Glutamatergic neuron (in vitro differentiated cells): ENCODE results near the gene BABAM2. TPM values are rescaled to one million over a fixed set of nuclear protein-coding genes. Genes with fewer than 3 reads are reported as not detected.
"Not testable (repeated sequence)": the region's sequence is repeated elsewhere in the genome, so short reads cannot be mapped to it uniquely, and the experiment has no call there.

Experiments
- DNase-seq: peaks from one replicate; pipeline ENCODE4 v3.0.0; 2022
- H3K27ac Mint-ChIP-seq: one replicate; pipeline ENCODE4 v1.8.0; 2020; ENCODE audit warnings: mild to moderate bottlenecking, mixed read lengths, inconsistent platforms; ENCODE audit not compliant: unreplicated experiment
- H3K27me3 Mint-ChIP-seq: one replicate; pipeline ENCODE4 v1.8.0; 2020; ENCODE audit warnings: mild to moderate bottlenecking, moderate library complexity, mixed read lengths, inconsistent platforms; ENCODE audit not compliant: unreplicated experiment
- H3K36me3 Mint-ChIP-seq: one replicate; pipeline ENCODE4 v1.8.0; 2020; ENCODE audit warnings: mild to moderate bottlenecking, mixed read lengths, inconsistent platforms; ENCODE audit not compliant: unreplicated experiment
- H3K4me1 Mint-ChIP-seq: one replicate; pipeline ENCODE4 v1.8.0; 2020; ENCODE audit warnings: mild to moderate bottlenecking, low read depth, mixed read lengths, inconsistent platforms; ENCODE audit not compliant: unreplicated experiment
- H3K4me3 Mint-ChIP-seq: one replicate; pipeline ENCODE4 v1.8.0; 2020; ENCODE audit warnings: mild to moderate bottlenecking, mixed read lengths, inconsistent platforms; ENCODE audit not compliant: unreplicated experiment
- H3K9me3 Mint-ChIP-seq: one replicate; pipeline ENCODE4 v1.8.0; 2020; ENCODE audit warnings: mild to moderate bottlenecking, moderate library complexity, mixed read lengths, inconsistent platforms; ENCODE audit not compliant: unreplicated experiment
- CTCF ChIP-seq: fragments of 200-600 bp; sonication (generic); IDR thresholded peaks from one replicate; pipeline ENCODE4 v1.5.0; 2021; ENCODE audit not compliant: partially characterized antibody, unreplicated experiment
- total RNA-seq: library from RNA; stranded (reverse); fragmentation: NEBNext Ultra II Directional; extraction: Animal tissue kit (Norgen Biotek cat#: 25700); gene quantifications from one replicate; pipeline ENCODE4 v1.2.1, GENCODE V29; 2021; ENCODE audit not compliant: unreplicated experiment

Gene BABAM2
- total RNA-seq, 1 donor from 2014 or later, result 29.9 TPM

- Mint-ChIP-seq H3K4me3 (no peak overlapping the region), H3K9me3 (peaks cover 2% of the 10 kb centered on the region), H3K27me3 (no peaks in the 10 kb centered on the region), H3K27ac (no peak overlapping the region), H3K4me1 (no peaks in the 10 kb centered on the region), H3K36me3 (peaks cover 18% of the 10 kb centered on the region)
- no peak for DNase-seq
- no peak for TF ChIP-seq CTCF
Measured at GRCh38 chr2:27972311-27972710, 81.8 kb downstream of the BABAM2 start.

GRCh38 chr2:27973592-27973991, 83.1 kb downstream of the BABAM2 start:
- TF ChIP-seq CTCF, result no peak
- no peak for DNase-seq
- Mint-ChIP-seq H3K4me1 (no peaks in the 10 kb centered on the region), H3K4me3 (no peak overlapping the region), H3K27ac (no peak overlapping the region), H3K9me3 (peaks cover 2% of the 10 kb centered on the region), H3K27me3 (no peaks in the 10 kb centered on the region), H3K36me3 (peaks cover 11% of the 10 kb centered on the region)

GRCh38 chr2:27976308-27976707, 85.8 kb downstream of the BABAM2 start:
- H3K27ac Mint-ChIP-seq, result no peak overlapping the region
- TF ChIP-seq CTCF, result no peak
- no peaks in the 10 kb centered on the region for H3K4me1 Mint-ChIP-seq
- H3K4me3 Mint-ChIP-seq, result no peak overlapping the region
- no peak for DNase-seq
- H3K27me3 Mint-ChIP-seq, result no peaks in the 10 kb centered on the region
- H3K36me3 Mint-ChIP-seq, result no peaks in the 10 kb centered on the region
- no peaks in the 10 kb centered on the region for H3K9me3 Mint-ChIP-seq

GRCh38 chr2:27977731-27978312, 87.3 kb downstream of the BABAM2 start:
- no peaks in the 10 kb centered on the region for H3K27me3 Mint-ChIP-seq
- H3K27ac Mint-ChIP-seq, result no peak overlapping the region
- H3K4me1 Mint-ChIP-seq, result no peaks in the 10 kb centered on the region
- H3K4me3 Mint-ChIP-seq, result no peak overlapping the region
- H3K9me3 Mint-ChIP-seq, result no peaks in the 10 kb centered on the region
- no peaks in the 10 kb centered on the region for H3K36me3 Mint-ChIP-seq
- no peak for DNase-seq
- TF ChIP-seq CTCF, result no peak

- not testable (repeated sequence) for DNase-seq, H3K27ac Mint-ChIP-seq, H3K27me3 Mint-ChIP-seq
Measured at GRCh38 chr2:27978761-27979160, 88.2 kb downstream of the BABAM2 start.

More at GRCh38 chr2:27978761-27979160, 88.2 kb downstream of the BABAM2 start:
- H3K9me3 Mint-ChIP-seq, H3K36me3 Mint-ChIP-seq, H3K4me1 Mint-ChIP-seq, H3K4me3 Mint-ChIP-seq: not testable (repeated sequence)
